Aorta (tissue), 5 donors: Measurements from ENCODE around the gene COL16A1. TPM values are rescaled to one million over a fixed set of nuclear protein-coding genes. Genes with fewer than 3 reads are reported as not detected.

Experiments used
- ATAC-seq: fragments of 200-7000 bp; cut with Tn5 transposase; one replicate; pipeline ENCODE4 v1.9.1; 2022; ENCODE audit warnings: moderate library complexity; ENCODE audit not compliant: low FRiP score
- DNase-seq, 2 donors: peaks; one replicate each; pipeline ENCODE4 v3.0.0-alpha.2; 2020
- H3K27ac ChIP-seq, 2 donors: one replicate each; pipeline ENCODE4 v1.5.1; 2013; ENCODE audit warnings: low read length in 2 of 2, mild to moderate bottlenecking in 2 of 2, moderate library complexity in 2 of 2, control low read depth in 1 of 2, inconsistent platforms in 1 of 2, low read depth in 1 of 2
- H3K27me3 ChIP-seq, 2 donors: one replicate each; pipeline ENCODE4 v1.6.1; 2013; ENCODE audit warnings: control low read depth in 1 of 2, low read length in 1 of 2, mild to moderate bottlenecking in 1 of 2, moderate library complexity in 1 of 2; ENCODE audit not compliant: insufficient read depth in 2 of 2, control insufficient read depth in 1 of 2
- H3K36me3 ChIP-seq, 2 donors: one replicate each; pipeline ENCODE4 v1.6.1; 2013; ENCODE audit warnings: control low read depth in 1 of 2, low read length in 1 of 2, mild to moderate bottlenecking in 1 of 2; ENCODE audit not compliant: insufficient read depth in 2 of 2, control insufficient read depth in 1 of 2
- H3K4me1 ChIP-seq, 2 donors: one replicate each; pipeline ENCODE4 v1.6.1; 2013; ENCODE audit warnings: low read length in 2 of 2, control low read depth in 1 of 2, mild to moderate bottlenecking in 1 of 2, moderate library complexity in 1 of 2; ENCODE audit not compliant: insufficient read depth in 2 of 2, control insufficient read depth in 1 of 2
- H3K4me3 ChIP-seq, 2 donors: one replicate each; pipeline ENCODE4 v1.5.1; 2013; ENCODE audit warnings: low read length in 2 of 2, control low read depth in 1 of 2, mild to moderate bottlenecking in 1 of 2
- H3K9me3 ChIP-seq: one replicate; pipeline ENCODE4 v1.6.1; 2013; ENCODE audit warnings: mild to moderate bottlenecking, low read length; ENCODE audit not compliant: control insufficient read depth
- WGBS, 2 donors: extraction: QIAGEN DNeasy Blood & Tissue Kit; methylation state at CpG; one replicate each; pipeline ENCODE4 v1.1.7; 2013; 5-methylcytosine and 5-hydroxymethylcytosine counted together
- intact Hi-C, 2 donors: fragments of 100-400 bp; cut with DNase I; formaldehyde crosslinking; loops; one replicate each; pipeline versions ENCODE4 v1.14.2 to v1.15.0; 2022
- polyA plus RNA-seq, 2 donors: library from polyadenylated mRNA; stranded (reverse); fragments of 200-250 nt; gene quantifications; one replicate each; pipeline ENCODE4 v1.2.3, GENCODE V29; 2013
- total RNA-seq, 2 donors: library from RNA; stranded (reverse); fragmentation: NEBNext Ultra II Directional; extraction: Animal tissue kit (Norgen Biotek cat#: 25700); gene quantifications; one replicate each; pipeline ENCODE4 v1.2.1, GENCODE V29; 2021
- donor health status: healthy with polysubstance abuse.
- donor health status: Bipolar disorder and iron deficiency.
- donor health status: DM: no; HTN: no; CAD: no.
- donor health status: DM: no; HTN: no; CAD: no.
- donor health status: DM: yes; HTN: yes; CAD: no.

Gene COL16A1
- total and polyA plus RNA-seq, 4 donors, result 39.8 to 358 (median 130) TPM

- DNase-seq, result no peak
- H3K4me3 ChIP-seq, result no peak overlapping the region
- WGBS, 2 donors, result 78 to 80% methylated on average over 6 of the region's 6 CpGs
- no peak overlapping the region for H3K27ac ChIP-seq
- H3K4me1 ChIP-seq, result no peaks in the 10 kb centered on the region
- intact Hi-C loops, result no loop called here
- peaks cover 0 to 5% of the 10 kb centered on the region in 2 donors for H3K36me3 ChIP-seq
- H3K9me3 ChIP-seq, result no peaks in the 10 kb centered on the region
- ATAC-seq, result no peak
- no peaks in the 10 kb centered on the region for H3K27me3 ChIP-seq
Observed at GRCh38 chr1:31677949-31678348, 25.9 kb downstream of the COL16A1 start.

GRCh38 chr1:31677401-31677800, 26.4 kb downstream of the COL16A1 start:
- intact Hi-C loops, result no loop called here
- peaks cover 0 to 3% of the 10 kb centered on the region in 2 donors for H3K36me3 ChIP-seq
- ATAC-seq, result no peak
- no peaks in the 10 kb centered on the region for H3K9me3 ChIP-seq
- no peak overlapping the region for H3K4me3 ChIP-seq
- no peak overlapping the region for H3K27ac ChIP-seq
- no peaks in the 10 kb centered on the region for H3K27me3 ChIP-seq
- no peak for DNase-seq
- 79 to 80% methylated on average over 3 of the region's 3 CpGs for WGBS, 2 donors
- H3K4me1 ChIP-seq, result no peaks in the 10 kb centered on the region

GRCh38 chr1:31675756-31676155, 28.1 kb downstream of the COL16A1 start:
- Histone ChIP-seq H3K27ac (no peak overlapping the region), H3K36me3 (peaks cover 0 to 3% of the 10 kb centered on the region in 2 donors), H3K4me3 (no peak overlapping the region), H3K9me3 (no peaks in the 10 kb centered on the region), H3K4me1 (no peaks in the 10 kb centered on the region), H3K27me3 (no peaks in the 10 kb centered on the region)
- DNase-seq (no peak), ATAC-seq (no peak)
- WGBS, 2 donors, result 91 to 94% methylated on average over 14 of the region's 14 CpGs
- intact Hi-C loops, result no loop called here

GRCh38 chr1:31675161-31675560, 28.7 kb downstream of the COL16A1 start:
- no peak for ATAC-seq
- 23 to 25% methylated on average over 7 of the region's 7 CpGs for WGBS, 2 donors
- no peak overlapping the region for H3K27ac ChIP-seq

GRCh38 chr1:31674626-31675025, 29.2 kb downstream of the COL16A1 start:
- Histone ChIP-seq H3K4me3 (no peak overlapping the region), H3K9me3 (no peaks in the 10 kb centered on the region), H3K27ac (no peak overlapping the region), H3K36me3 (peaks cover 0 to 2% of the 10 kb centered on the region in 2 donors), H3K27me3 (no peaks in the 10 kb centered on the region), H3K4me1 (peaks cover 0 to 2% of the 10 kb centered on the region in 2 donors)
- ATAC-seq, result no peak
- 82 to 88% methylated on average over 8 of the region's 8 CpGs for WGBS, 2 donors
- intact Hi-C loops, result no loop called here
- no peak for DNase-seq

More at GRCh38 chr1:31675161-31675560, 28.7 kb downstream of the COL16A1 start:
- Histone ChIP-seq H3K27me3 (no peaks in the 10 kb centered on the region), H3K36me3 (peaks cover 0 to 3% of the 10 kb centered on the region in 2 donors), H3K4me1 (no peaks in the 10 kb centered on the region), H3K4me3 (no peak overlapping the region), H3K9me3 (no peaks in the 10 kb centered on the region)
- intact Hi-C loops, result no loop called here
- no peak for DNase-seq

- no peaks in the 10 kb centered on the region for H3K27me3 ChIP-seq
- intact Hi-C loops, result no loop called here
- 90 to 92% methylated on average over 9 of the region's 9 CpGs for WGBS, 2 donors
- ATAC-seq, result no peak
- DNase-seq, result no peak
- H3K4me1 ChIP-seq, result peaks cover 0 to 2% of the 10 kb centered on the region in 2 donors
- H3K4me3 ChIP-seq, result no peak overlapping the region
- no peaks in the 10 kb centered on the region for H3K36me3 ChIP-seq
- H3K9me3 ChIP-seq, result no peaks in the 10 kb centered on the region
- H3K27ac ChIP-seq, result no peak overlapping the region
Observed at GRCh38 chr1:31673433-31673832, 30.4 kb downstream of the COL16A1 start.

- Histone ChIP-seq H3K27me3 (no peaks in the 10 kb centered on the region), H3K4me3 (no peak overlapping the region), H3K36me3 (no peaks in the 10 kb centered on the region), H3K9me3 (no peaks in the 10 kb centered on the region), H3K27ac (peak overlapping the region in 1 of 2 donors; percentile 8), H3K4me1 (peaks cover 0 to 2% of the 10 kb centered on the region in 2 donors)
- intact Hi-C loops, result no loop called here
- ATAC-seq (no peak), DNase-seq (peak in 1 of 2 donors; percentile 84)
- WGBS, 2 donors, result 34 to 41% methylated on average over 13 of the region's 13 CpGs
Observed at GRCh38 chr1:31672986-31673385, 30.8 kb downstream of the COL16A1 start.

- Histone ChIP-seq H3K36me3 (no peaks in the 10 kb centered on the region), H3K27ac (peak overlapping the region in 1 of 2 donors; percentile 58), H3K4me1 (peaks cover 0 to 2% of the 10 kb centered on the region in 2 donors), H3K9me3 (no peaks in the 10 kb centered on the region), H3K4me3 (no peak overlapping the region), H3K27me3 (no peaks in the 10 kb centered on the region)
- WGBS, 2 donors, result 30 to 34% methylated on average over 8 of the region's 8 CpGs
- intact Hi-C loops, result loop anchor here (2.0 kb wide), 2 partner anchors 33 to 43 kb away; partner anchors contain the start of gene COL16A1 (in 1 of the 2)
- ATAC-seq, result no peak
- DNase-seq, result no peak
Observed at GRCh38 chr1:31671561-31672201, 32.1 kb downstream of the COL16A1 start.

GRCh38 chr1:31671147-31671546, 32.7 kb downstream of the COL16A1 start:
- peaks cover 0 to 2% of the 10 kb centered on the region in 2 donors for H3K4me1 ChIP-seq
- no peaks in the 10 kb centered on the region for H3K36me3 ChIP-seq
- H3K27me3 ChIP-seq, result no peaks in the 10 kb centered on the region
- no peaks in the 10 kb centered on the region for H3K9me3 ChIP-seq
- no peak for DNase-seq
- H3K4me3 ChIP-seq, result no peak overlapping the region
- peak overlapping the region in 1 of 2 donors; percentile 2 for H3K27ac ChIP-seq
- WGBS, 2 donors, result 85 to 90% methylated on average over 8 to 11 of the region's 11 CpGs
- intact Hi-C loops, result loop anchor here (2.0 kb wide), 2 partner anchors 34 to 44 kb away; partner anchors contain the start of gene COL16A1 (in 1 of the 2)
- ATAC-seq, result no peak
